IMR-90 (cell line): Measurements from ENCODE around the gene IL1F10. TPM values are rescaled to one million over a fixed set of nuclear protein-coding genes. Genes with fewer than 3 reads are reported as not detected.

Experiments
- ATAC-seq: fragments of 200-7000 bp; cut with Tn5 transposase; 2 replicates; pipeline ENCODE4 v1.9.1; 2020; ENCODE audit warnings: low read depth, mild to moderate bottlenecking, moderate library complexity
- BruUV-seq: library from RNA; stranded (reverse); fragments of 400-500 nt; replicated peaks from 2 replicates; lab custom pipeline; 2021; lab: Mats Ljungman, UMichigan
- CTCF ChIA-PET: fragments of 300-600 bp; formaldehyde crosslinking; extraction: SDS; loops from one replicate; lab custom pipeline; 2021; ENCODE audit warnings: antibody characterized with exemption; lab: Yijun Ruan, JAX
- POLR2A ChIA-PET: fragments of 300-600 bp; sonication (Branson Sonifier 250); formaldehyde crosslinking; loops from one replicate; lab custom pipeline; 2022; ENCODE audit warnings: antibody characterized with exemption; ENCODE audit not compliant: unreplicated experiment; lab: Charles Lee
- DNase-seq: peaks from one replicate; pipeline ENCODE4 v3.0.0; 2013
- H2AFZ ChIP-seq: replicated peaks from 2 replicates; pipeline ENCODE3; 2013; ENCODE audit warnings: low read length, mild to moderate bottlenecking; ENCODE audit not compliant: poor library complexity
- H2AK5ac ChIP-seq: 2 replicates; pipeline ENCODE4 v1.6.1; 2013; ENCODE audit warnings: low read depth, low read length, inconsistent platforms
- H2AK9ac ChIP-seq: replicated peaks from 2 replicates; pipeline ENCODE3; 2013; ENCODE audit warnings: mild to moderate bottlenecking, low read depth, low read length, moderate library complexity; ENCODE audit not compliant: poor library complexity
- H2BK120ac ChIP-seq: 2 replicates; pipeline ENCODE4 v1.6.1; 2013; ENCODE audit warnings: low read depth, low read length, inconsistent platforms
- H2BK15ac ChIP-seq: 3 replicates; pipeline ENCODE4 v1.6.1; 2013; ENCODE audit warnings: low read depth, low read length, inconsistent platforms
- H2BK20ac ChIP-seq: 2 replicates; pipeline ENCODE4 v1.6.1; 2013; ENCODE audit warnings: low read depth, mild to moderate bottlenecking, inconsistent platforms, low read length, moderate library complexity
- H2BK5ac ChIP-seq: 2 replicates; pipeline ENCODE4 v1.6.1; 2013; ENCODE audit warnings: mild to moderate bottlenecking, low read depth, low read length, inconsistent platforms; ENCODE audit not compliant: poor library complexity, severe bottlenecking
- H3K14ac ChIP-seq: replicated peaks from 2 replicates; pipeline ENCODE4 v1.6.1; 2013; ENCODE audit warnings: low read depth, low read length, inconsistent platforms
- H3K18ac ChIP-seq: 2 replicates; pipeline ENCODE4 v1.6.1; 2013; ENCODE audit warnings: low read depth, low read length, control low read depth
- H3K23ac ChIP-seq: 2 replicates; pipeline ENCODE4 v1.6.1; 2013; ENCODE audit warnings: low read depth, low read length, inconsistent platforms
- H3K27ac ChIP-seq: 2 replicates; pipeline ENCODE4 v1.5.1; 2013; ENCODE audit warnings: mild to moderate bottlenecking, control low read depth, low read length; ENCODE audit not compliant: insufficient read depth
- H3K27me3 ChIP-seq: 2 replicates; pipeline ENCODE4 v1.6.1; 2013; ENCODE audit warnings: low read length; ENCODE audit not compliant: control insufficient read depth, insufficient read depth
- H3K36me3 ChIP-seq: 2 replicates; pipeline ENCODE4 v1.6.1; 2013; ENCODE audit warnings: low read length, mixed read lengths; ENCODE audit not compliant: control insufficient read depth, insufficient read depth
- H3K4ac ChIP-seq: 2 replicates; pipeline ENCODE4 v1.6.1; 2013; ENCODE audit warnings: low read depth, low read length, inconsistent platforms
- H3K4me1 ChIP-seq: 2 replicates; pipeline ENCODE4 v1.6.1; 2013; ENCODE audit warnings: low read length, mixed read lengths; ENCODE audit not compliant: control insufficient read depth, insufficient read depth
- H3K4me2 ChIP-seq: 2 replicates; pipeline ENCODE4 v1.6.1; 2013; ENCODE audit warnings: low read depth, mild to moderate bottlenecking, control low read depth, low read length, moderate library complexity
- H3K4me3 ChIP-seq: 2 replicates; pipeline ENCODE4 v1.5.1; 2013; ENCODE audit warnings: low read depth, mild to moderate bottlenecking, control low read depth, low read length, moderate library complexity; ENCODE audit not compliant: insufficient read depth
- H3K56ac ChIP-seq: 2 replicates; pipeline ENCODE4 v1.6.1; 2013; ENCODE audit warnings: low read length, inconsistent platforms; ENCODE audit not compliant: insufficient read depth; ENCODE audit errors: extremely low read depth
- H3K79me1 ChIP-seq, 2 experiments: 2 replicates each; pipeline ENCODE4 v1.6.1; 2013; ENCODE audit warnings: low read length in 2 of 2, inconsistent platforms in 1 of 2, low read depth in 1 of 2
- H3K9ac ChIP-seq: 2 replicates; pipeline ENCODE4 v1.6.1; 2013; ENCODE audit warnings: low read depth, low read length, control low read depth
- H3K9me1 ChIP-seq: 2 replicates; pipeline ENCODE4 v1.6.1; 2013; ENCODE audit warnings: low read length, inconsistent platforms; ENCODE audit not compliant: insufficient read depth
- H3K9me3 ChIP-seq: 2 replicates; pipeline ENCODE4 v1.6.1; 2013; ENCODE audit warnings: low read length; ENCODE audit not compliant: control insufficient read depth, insufficient read depth
- H4K20me1 ChIP-seq: 2 replicates; pipeline ENCODE4 v1.6.1; 2013; ENCODE audit warnings: low read length, inconsistent platforms; ENCODE audit not compliant: insufficient read depth
- H4K5ac ChIP-seq: 2 replicates; pipeline ENCODE4 v1.6.1; 2013; ENCODE audit warnings: mild to moderate bottlenecking, low read depth, low read length, control low read depth
- H4K8ac ChIP-seq, 2 experiments: 2 replicates each; pipeline ENCODE4 v1.6.1; 2013; ENCODE audit warnings: low read depth in 2 of 2, low read length in 2 of 2, control low read depth in 1 of 2, inconsistent platforms in 1 of 2
- H4K91ac ChIP-seq: 2 replicates; pipeline ENCODE4 v1.6.1; 2013; ENCODE audit warnings: low read depth, low read length, inconsistent platforms; ENCODE audit not compliant: insufficient read depth
- CTCF ChIP-seq: conservative IDR thresholded peaks from 2 replicates; pipeline ENCODE4 v1.5.1; 2012; ENCODE audit warnings: mild to moderate bottlenecking, low read depth, low read length, improper control_type of control experiment
- ELK1 ChIP-seq: fragments of 150-350 bp; IDR thresholded peaks from 2 replicates; pipeline ENCODE4 v1.6.1; 2016; ENCODE audit warnings: low read depth, mild to moderate bottlenecking, low read length, moderate library complexity, borderline replicate concordance
- MAFK ChIP-seq: IDR thresholded peaks from 2 replicates; pipeline ENCODE4 v1.6.1; 2012; ENCODE audit warnings: low read depth, low read length, improper control_type of control experiment
- WGBS, 2 experiments: methylation state at CpG; one replicate each; pipeline versions ENCODE4 v1.1.5 to v1.1.7; 2013; ENCODE audit warnings: missing lambda C conversion rate in 2 of 2; ENCODE audit not compliant: insufficient read length in 1 of 2; ENCODE audit errors: extremely low coverage in 2 of 2; 5-methylcytosine and 5-hydroxymethylcytosine counted together
- dilution Hi-C: fragments of 300-500 bp; cut with HindIII; formaldehyde crosslinking; loops from one replicate; pipeline ENCODE4 v1.14.3; 2018; ENCODE audit warnings: low sequenced_read_pairs; ENCODE audit not compliant: unreplicated experiment
- in situ Hi-C: fragments of 300-500 bp; cut with MboI; formaldehyde crosslinking; loops from 3 replicates; pipeline ENCODE4 v1.14.3; 2019; ENCODE audit warnings: low sequenced_read_pairs, inconsistent platforms, mixed read lengths
- intact Hi-C: fragments of 100-400 bp; cut with micrococcal nuclease; formaldehyde crosslinking; loops from 2 replicates; pipeline ENCODE4 v1.10.0; 2022
- polyA plus RNA-seq, 3 experiments: library from polyadenylated mRNA; depleted of rRNA; stranded (reverse); fragments of >200 nt; gene quantifications; 2 replicates each; pipeline ENCODE4 v1.2.3, GENCODE V29; 2012; ENCODE audit warnings: low replicate concordance in 1 of 3
- total RNA-seq: library from RNA; depleted of rRNA; stranded (reverse); fragments of >200 nt; gene quantifications from 2 replicates; pipeline ENCODE4 v1.2.3, GENCODE V29; 2012

Gene IL1F10
- total and polyA plus RNA-seq, 2 of the 4 experiments (the other 2 are of a cell fraction) = not detected

- H4K91ac ChIP-seq = no peak overlapping the region
Observed at GRCh38 chr2:113111121-113111520, 43.4 kb downstream of the IL1F10 start.

More at GRCh38 chr2:113111121-113111520, 43.4 kb downstream of the IL1F10 start:
- Histone ChIP-seq H3K4me1 (no peaks in the 10 kb centered on the region), H3K36me3 (no peaks in the 10 kb centered on the region), H2BK20ac (no peak overlapping the region), H4K8ac (no peak overlapping the region), H4K20me1 (no peaks in the 10 kb centered on the region), H2BK5ac (no peak overlapping the region), H3K23ac (no peak overlapping the region), H2AK9ac (no peak overlapping the region), H2AFZ (no peak overlapping the region), H2BK15ac (no peak overlapping the region), H3K4me3 (no peak overlapping the region), H3K9me1 (no peaks in the 10 kb centered on the region), H4K5ac (no peak overlapping the region), H3K27me3 (peaks cover 10% of the 10 kb centered on the region; the same call in 1 of the 2 replicates), H3K14ac (no peak overlapping the region), H3K18ac (no peak overlapping the region), H3K79me1 (no peaks in the 10 kb centered on the region), H3K4ac (no peak overlapping the region), H3K56ac (no peak overlapping the region), H3K9ac (no peak overlapping the region), H3K4me2 (no peak overlapping the region), H2AK5ac (no peak overlapping the region), H3K9me3 (no peaks in the 10 kb centered on the region), H2BK120ac (no peak overlapping the region), H3K27ac (no peak overlapping the region)
- ChIA-PET CTCF (no interaction called here), POLR2A (no interaction called here)
- dilution Hi-C loops (no loop called here), in situ Hi-C loops (no loop called here), intact Hi-C loops (no loop called here)
- DNase-seq (no peak), ATAC-seq (no peak)
- no TSS peak for BruUV-seq
- TF ChIP-seq MAFK (peak; percentile 62), ELK1 (no peak), CTCF (no peak)
- no CpG with 5 or more reads among the region's 3 CpGs for WGBS, 2 experiments
